ENCODE data around the gene HOXA4. TPM values are rescaled to one million over a fixed set of nuclear protein-coding genes. Genes with fewer than 3 reads are reported as not detected.

Gene HOXA4
- total and polyA plus RNA-seq, 2 of the 8 experiments (the other 6 are each of a cell fraction or from before 2014, with no cell fraction given), result not detected

GRCh38 chr7:27142580-27143022 is 12.0 kb upstream of the HOXA4 start (continued):
- TF ChIP-seq CHD7 (IDR thresholded peaks at IDR 0.05; ENCODE audit: insufficient replicate concordance, low read length), result no peak
- TF ChIP-seq RAD21 (IDR thresholded peaks at IDR 0.05 in 1 of 2, conservative IDR thresholded peaks at IDR 0.05 in 1 of 2; ENCODE audit: low read depth in 2 of 2, low read length in 2 of 2), result no peak
- peak; percentile 10 for TF ChIP-seq KDM4A (IDR thresholded peaks at IDR 0.05; ENCODE audit: low read depth, low read length, severe bottlenecking)
- peak; percentile 99 for TF ChIP-seq EZH2 (IDR thresholded peaks at IDR 0.05; ENCODE audit: low read depth, low read length, severe bottlenecking)
- no peak for TF ChIP-seq EP300 (IDR thresholded peaks at IDR 0.05; ENCODE audit: borderline replicate concordance in 1 of 2, low read depth in 2 of 2, low read length in 2 of 2)
- TF ChIP-seq TBP (IDR thresholded peaks at IDR 0.05; ENCODE audit: low read depth, low read length), result no peak
